ENCODE results near the gene TNFAIP6. TPM values are rescaled to one million over a fixed set of nuclear protein-coding genes. Genes with fewer than 3 reads are reported as not detected.
"Not testable (repeated sequence)": the region's sequence is repeated elsewhere in the genome, so short reads cannot be mapped to it uniquely, and the experiment has no call there.

The TNFAIP6 gene
- total and polyA plus RNA-seq, 9 donors: 9.9 to 23.5 (median 15.4) TPM

GRCh38 chr2:151408788-151409600 is 51.6 kb downstream of the TNFAIP6 start:
- H3K36me3 ChIP-seq (ENCODE audit: control insufficient read depth, insufficient read depth, low read length): peaks cover 10% of the 10 kb centered on the region
- H3K27ac ChIP-seq (ENCODE audit: low read length): peak overlapping the region; percentile 99
- no peak for DNase-seq
- no peak overlapping the region for H3K4me3 ChIP-seq (ENCODE audit: low read length)
- no peaks in the 10 kb centered on the region for H3K27me3 ChIP-seq (ENCODE audit: control insufficient read depth, insufficient read depth, low read length)
- H3K4me1 ChIP-seq (ENCODE audit: control insufficient read depth, insufficient read depth, low read length): peaks cover 10% of the 10 kb centered on the region
- WGBS (ENCODE audit: insufficient coverage): 84% methylated on average over 7 of the region's 25 CpGs
- H3K9me3 ChIP-seq (replicated peaks; ENCODE audit: control insufficient read depth, low read depth, low read length): no peaks in the 10 kb centered on the region

GRCh38 chr2:151409601-151410484 is 52.5 kb downstream of the TNFAIP6 start, which contains the start of gene RIF1:
TSS of gene RIF1 (plus strand) at chr2:151409902. CDS start at chr2:151410424, 522 bp downstream.
- WGBS (ENCODE audit: insufficient coverage): under 1% methylated on average over 59 of the region's 65 CpGs
- peak within 1 kb of the TSS; percentile 99 for H3K4me3 ChIP-seq (ENCODE audit: low read length)
- no peaks in the 10 kb centered on the region for H3K27me3 ChIP-seq (ENCODE audit: control insufficient read depth, insufficient read depth, low read length)
- peaks cover 19% of the 10 kb centered on the region for H3K36me3 ChIP-seq (ENCODE audit: control insufficient read depth, insufficient read depth, low read length)
- DNase-seq: peak; percentile 97
- peaks cover 10% of the 10 kb centered on the region for H3K4me1 ChIP-seq (ENCODE audit: control insufficient read depth, insufficient read depth, low read length)
- no peaks in the 10 kb centered on the region for H3K9me3 ChIP-seq (replicated peaks; ENCODE audit: control insufficient read depth, low read depth, low read length)
- peak within 1 kb of the TSS; percentile 99 for H3K27ac ChIP-seq (ENCODE audit: low read length)

GRCh38 chr2:151410485-151410834 is 53.1 kb downstream of the TNFAIP6 start:
- peak overlapping the region; percentile 99 for H3K27ac ChIP-seq (ENCODE audit: low read length)
- DNase-seq: peak; percentile 39
- no peaks in the 10 kb centered on the region for H3K9me3 ChIP-seq (replicated peaks; ENCODE audit: control insufficient read depth, low read depth, low read length)
- H3K27me3 ChIP-seq (ENCODE audit: control insufficient read depth, insufficient read depth, low read length): no peaks in the 10 kb centered on the region
- H3K4me1 ChIP-seq (ENCODE audit: control insufficient read depth, insufficient read depth, low read length): peaks cover 10% of the 10 kb centered on the region
- peak overlapping the region; percentile 99 for H3K4me3 ChIP-seq (ENCODE audit: low read length)
- WGBS (ENCODE audit: insufficient coverage): under 1% methylated on average over 18 of the region's 21 CpGs
- H3K36me3 ChIP-seq (ENCODE audit: control insufficient read depth, insufficient read depth, low read length): peaks cover 20% of the 10 kb centered on the region

GRCh38 chr2:151417650-151418049 is 60.3 kb downstream of the TNFAIP6 start:
- Histone ChIP-seq H3K36me3 (ENCODE audit: control insufficient read depth, insufficient read depth, low read length) (peaks cover 48% of the 10 kb centered on the region), H3K4me3 (ENCODE audit: low read length) (no peak overlapping the region), H3K27ac (ENCODE audit: low read length) (no peak overlapping the region), H3K9me3 (replicated peaks; ENCODE audit: control insufficient read depth, low read depth, low read length) (no peaks in the 10 kb centered on the region), H3K4me1 (ENCODE audit: control insufficient read depth, insufficient read depth, low read length) (no peaks in the 10 kb centered on the region), H3K27me3 (ENCODE audit: control insufficient read depth, insufficient read depth, low read length) (no peaks in the 10 kb centered on the region)
- DNase-seq: no peak
- no CpG with 5 or more reads among the region's 3 CpGs for WGBS (ENCODE audit: insufficient coverage)

GRCh38 chr2:151421681-151422080 is 64.3 kb downstream of the TNFAIP6 start:
- H3K27me3 ChIP-seq (ENCODE audit: control insufficient read depth, insufficient read depth, low read length); H3K4me1 ChIP-seq (ENCODE audit: control insufficient read depth, insufficient read depth, low read length); H3K27ac ChIP-seq (ENCODE audit: low read length); H3K9me3 ChIP-seq (replicated peaks; ENCODE audit: control insufficient read depth, low read depth, low read length); H3K4me3 ChIP-seq (ENCODE audit: low read length); DNase-seq: not testable (repeated sequence)
- H3K36me3 ChIP-seq (ENCODE audit: control insufficient read depth, insufficient read depth, low read length): peaks cover 43% of the 10 kb centered on the region
- WGBS (ENCODE audit: insufficient coverage): 100% methylated on average over 3 of the region's 12 CpGs

GRCh38 chr2:151422917-151423439 is 65.6 kb downstream of the TNFAIP6 start:
- Histone ChIP-seq H3K9me3 (replicated peaks; ENCODE audit: control insufficient read depth, low read depth, low read length) (no peaks in the 10 kb centered on the region), H3K4me3 (ENCODE audit: low read length) (no peak overlapping the region), H3K36me3 (ENCODE audit: control insufficient read depth, insufficient read depth, low read length) (peaks cover 44% of the 10 kb centered on the region), H3K4me1 (ENCODE audit: control insufficient read depth, insufficient read depth, low read length) (no peaks in the 10 kb centered on the region), H3K27me3 (ENCODE audit: control insufficient read depth, insufficient read depth, low read length) (no peaks in the 10 kb centered on the region), H3K27ac (ENCODE audit: low read length) (no peak overlapping the region)
- WGBS (ENCODE audit: insufficient coverage): no CpG with 5 or more reads among the region's 3 CpGs
- DNase-seq: no peak

- Histone ChIP-seq H3K27ac (ENCODE audit: low read length) (no peak overlapping the region), H3K9me3 (replicated peaks; ENCODE audit: control insufficient read depth, low read depth, low read length) (no peaks in the 10 kb centered on the region), H3K27me3 (ENCODE audit: control insufficient read depth, insufficient read depth, low read length) (no peaks in the 10 kb centered on the region), H3K4me3 (ENCODE audit: low read length) (no peak overlapping the region), H3K4me1 (ENCODE audit: control insufficient read depth, insufficient read depth, low read length) (no peaks in the 10 kb centered on the region), H3K36me3 (ENCODE audit: control insufficient read depth, insufficient read depth, low read length) (peaks cover 39% of the 10 kb centered on the region)
- DNase-seq: no peak
- WGBS (ENCODE audit: insufficient coverage): 100% methylated on average over 3 of the region's 3 CpGs
Measured at GRCh38 chr2:151423760-151424159, 66.4 kb downstream of the TNFAIP6 start.

Other genes starting within 250 kb of the TNFAIP6 start
- 5.8 TPM for gene RBM43, start 95.7 kb upstream of the TNFAIP6 start, total RNA-seq
- 10 to 100 TPM in 2 of 8 donors, 1 to 10 TPM in 6; 7.5 to 11.0 (median 8.4) TPM for gene RBM43, start 95.7 kb upstream of the TNFAIP6 start, polyA plus RNA-seq (ENCODE audit: insufficient read depth in 1 of 8, insufficient read length in 8 of 8, low replicate concordance in 1 of 8)
- gene NMI, start 67.9 kb upstream of the TNFAIP6 start, total RNA-seq: 6.0 TPM
- gene NMI, start 67.9 kb upstream of the TNFAIP6 start, polyA plus RNA-seq (ENCODE audit: insufficient read depth in 1 of 8, insufficient read length in 8 of 8, low replicate concordance in 1 of 8): 1 to 10 TPM; 5.6 to 9.6 (median 7.6) TPM
- 38.6 TPM for gene RIF1, start 52.3 kb downstream of the TNFAIP6 start, total RNA-seq
- gene RIF1, start 52.3 kb downstream of the TNFAIP6 start, polyA plus RNA-seq (ENCODE audit: insufficient read depth in 1 of 8, insufficient read length in 8 of 8, low replicate concordance in 1 of 8): 100 to 1,000 TPM in 1 of 8 donors, 10 to 100 TPM in 7; 31.0 to 124 (median 51.1) TPM